AG09319 (cell line): ENCODE measurements around the gene KRT80.

Experiments
- DNase-seq: peaks from one replicate; pipeline ENCODE4 v3.0.0-alpha.2; 2010; ENCODE audit warnings: low read depth; ENCODE audit errors: extremely low read depth
- TF ChIP-seq, protein P1 (sequence below): IDR thresholded peaks from 2 replicates; pipeline ENCODE4 v1.5.1; 2011; ENCODE audit warnings: low read depth, mild to moderate bottlenecking, inconsistent platforms, low read length, moderate library complexity

Gene KRT80

DNA sequence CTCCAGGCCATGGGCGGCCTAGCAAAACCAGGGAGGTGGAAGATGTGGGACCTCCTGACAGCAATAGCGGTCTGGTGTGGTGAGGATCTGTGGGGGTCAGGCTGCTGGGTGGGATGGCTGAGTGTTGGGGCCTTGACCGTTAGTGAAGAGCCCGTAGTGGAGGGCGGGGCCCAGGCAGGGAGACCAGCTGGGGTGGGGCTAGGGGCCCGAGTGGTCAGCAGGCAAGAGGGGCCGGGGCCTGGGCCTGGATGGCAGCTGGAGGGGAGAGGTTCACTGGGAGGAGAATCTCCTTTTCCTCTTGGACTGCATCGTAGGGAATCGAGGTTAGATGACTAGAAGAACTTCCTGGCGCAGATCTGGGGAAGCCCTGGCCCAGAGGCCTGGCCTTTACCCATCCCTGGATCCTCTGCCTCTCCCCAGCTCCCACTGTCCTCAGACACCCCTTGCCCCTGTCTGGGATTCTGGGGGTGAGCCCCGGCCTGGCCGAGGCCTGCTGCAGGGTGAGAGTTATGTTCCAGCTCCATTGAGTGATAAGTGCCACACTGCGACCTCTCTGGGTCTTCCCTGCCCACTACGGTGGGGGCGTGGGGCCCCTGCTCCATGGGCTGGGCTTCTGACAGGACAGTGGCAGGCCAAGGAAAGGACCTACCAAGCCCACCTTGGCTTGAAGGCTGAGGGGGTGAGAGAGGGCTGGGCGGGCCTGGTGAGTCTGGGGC lies 47.1 kb downstream of the KRT80 start:
- TF ChIP-seq, protein P1, sequence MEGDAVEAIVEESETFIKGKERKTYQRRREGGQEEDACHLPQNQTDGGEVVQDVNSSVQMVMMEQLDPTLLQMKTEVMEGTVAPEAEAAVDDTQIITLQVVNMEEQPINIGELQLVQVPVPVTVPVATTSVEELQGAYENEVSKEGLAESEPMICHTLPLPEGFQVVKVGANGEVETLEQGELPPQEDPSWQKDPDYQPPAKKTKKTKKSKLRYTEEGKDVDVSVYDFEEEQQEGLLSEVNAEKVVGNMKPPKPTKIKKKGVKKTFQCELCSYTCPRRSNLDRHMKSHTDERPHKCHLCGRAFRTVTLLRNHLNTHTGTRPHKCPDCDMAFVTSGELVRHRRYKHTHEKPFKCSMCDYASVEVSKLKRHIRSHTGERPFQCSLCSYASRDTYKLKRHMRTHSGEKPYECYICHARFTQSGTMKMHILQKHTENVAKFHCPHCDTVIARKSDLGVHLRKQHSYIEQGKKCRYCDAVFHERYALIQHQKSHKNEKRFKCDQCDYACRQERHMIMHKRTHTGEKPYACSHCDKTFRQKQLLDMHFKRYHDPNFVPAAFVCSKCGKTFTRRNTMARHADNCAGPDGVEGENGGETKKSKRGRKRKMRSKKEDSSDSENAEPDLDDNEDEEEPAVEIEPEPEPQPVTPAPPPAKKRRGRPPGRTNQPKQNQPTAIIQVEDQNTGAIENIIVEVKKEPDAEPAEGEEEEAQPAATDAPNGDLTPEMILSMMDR: no peak
- no peak for DNase-seq

DNA sequence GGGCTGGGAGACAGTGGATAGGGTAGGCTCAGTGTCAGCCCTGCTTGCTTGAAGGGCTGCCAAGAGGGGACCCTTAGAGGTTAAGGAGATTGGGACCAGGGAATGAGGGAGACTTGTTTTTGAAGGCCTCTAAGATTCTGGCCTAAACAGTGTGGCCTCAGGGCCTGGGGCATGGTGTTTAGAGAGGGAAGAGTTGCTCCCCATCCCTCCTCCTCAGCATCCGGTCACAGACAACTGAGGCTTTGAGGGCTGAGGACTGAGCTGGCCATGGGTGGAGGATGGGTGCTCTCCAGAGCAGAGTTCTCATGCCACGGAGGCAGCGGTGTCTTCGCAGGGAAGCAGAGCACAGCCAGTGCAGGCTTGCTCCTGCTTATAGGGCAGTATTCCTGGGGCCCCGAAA lies 49.4 kb downstream of the KRT80 start:
- no peak for DNase-seq

DNA sequence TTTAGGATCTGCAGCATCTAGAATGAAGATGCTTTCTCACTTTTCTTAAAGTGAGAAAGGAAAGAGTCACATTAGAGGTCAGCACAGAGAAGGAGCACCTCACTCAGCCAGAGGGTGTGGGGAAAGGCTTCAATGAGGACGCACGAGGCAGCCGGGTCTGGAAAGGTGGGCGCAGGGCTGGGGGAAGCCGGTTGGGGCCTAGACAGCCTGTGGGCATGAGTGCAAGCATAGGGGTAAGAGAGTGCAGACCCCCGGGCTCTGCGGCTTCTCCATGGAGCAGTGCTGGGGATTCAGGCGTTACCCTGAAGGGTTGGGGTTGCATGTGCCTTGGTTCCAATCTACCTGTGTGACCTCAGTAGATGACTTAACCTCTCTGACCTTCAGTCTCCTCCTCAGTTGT lies 49.9 kb downstream of the KRT80 start:
- no peak for DNase-seq
- TF ChIP-seq, protein P1: no peak

More for the DNA sequence above, 49.4 kb downstream of the KRT80 start:
- TF ChIP-seq, protein P1: no peak

DNA sequence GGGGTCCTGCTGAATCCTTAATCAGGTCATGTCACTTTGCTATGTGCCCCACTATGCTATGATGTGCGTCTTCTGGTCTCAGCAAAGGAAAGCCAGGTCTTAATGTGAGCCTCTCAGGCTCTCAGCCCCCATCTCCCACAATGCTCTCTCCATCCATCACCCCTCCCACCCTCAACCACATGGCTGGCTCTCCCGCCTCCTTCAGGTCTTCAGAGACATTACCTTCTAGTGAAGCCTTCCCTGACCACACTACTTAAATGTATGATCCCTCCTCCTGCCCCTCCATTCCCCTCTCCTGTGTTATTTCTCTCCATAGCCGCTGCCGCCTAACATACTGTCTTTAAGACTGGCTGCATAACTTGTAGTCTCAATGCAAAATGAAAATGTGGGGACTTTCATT lies 50.5 kb downstream of the KRT80 start:
- DNase-seq: no peak
- TF ChIP-seq, protein P1: no peak

DNA sequence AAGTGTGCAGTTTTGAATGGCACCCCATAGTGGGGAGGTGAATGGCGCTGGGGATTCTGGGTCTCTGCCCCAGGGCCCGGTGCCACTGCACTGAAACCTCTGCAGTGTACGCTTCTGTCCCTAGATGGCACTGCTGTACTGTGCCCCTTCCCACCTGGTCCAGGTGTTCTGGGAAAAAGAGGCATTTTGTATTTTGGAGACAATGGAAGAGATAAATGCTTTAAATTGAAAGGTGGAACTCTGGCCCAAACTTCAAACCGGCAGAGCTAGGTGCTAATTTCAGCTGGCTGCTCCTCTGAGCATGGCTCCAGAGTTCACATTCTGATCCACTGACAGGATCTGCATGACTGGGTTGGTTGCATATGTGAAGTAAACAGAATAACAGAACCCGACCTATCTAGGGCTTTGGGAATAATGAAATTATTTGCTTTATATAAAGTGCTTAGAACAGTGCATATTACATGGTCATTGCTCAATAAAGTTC lies 52.2 kb downstream of the KRT80 start:
- no peak for DNase-seq
- TF ChIP-seq, protein P1: peak; percentile 66

DNA sequence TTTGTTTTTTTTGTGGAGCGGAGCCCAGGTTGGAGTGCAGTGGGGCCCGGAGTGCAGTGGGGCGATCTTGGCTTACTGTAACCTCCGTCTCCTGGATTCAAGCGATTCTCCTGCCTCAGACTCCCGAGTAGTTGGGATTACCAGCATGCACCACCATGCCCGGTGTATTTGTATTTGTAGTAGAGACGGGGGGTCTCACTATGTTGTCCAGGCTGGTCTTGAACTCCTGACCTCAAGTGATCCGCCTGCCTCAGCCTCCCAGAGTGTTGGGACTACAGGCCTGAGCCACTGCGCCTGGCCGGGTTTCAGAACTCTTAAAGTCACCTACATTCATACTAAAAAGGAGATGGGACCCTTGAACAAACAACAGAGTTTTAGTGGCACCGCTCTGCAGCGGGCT lies 52.7 kb downstream of the KRT80 start:
- DNase-seq: no peak
- TF ChIP-seq, protein P1: no peak

DNA sequence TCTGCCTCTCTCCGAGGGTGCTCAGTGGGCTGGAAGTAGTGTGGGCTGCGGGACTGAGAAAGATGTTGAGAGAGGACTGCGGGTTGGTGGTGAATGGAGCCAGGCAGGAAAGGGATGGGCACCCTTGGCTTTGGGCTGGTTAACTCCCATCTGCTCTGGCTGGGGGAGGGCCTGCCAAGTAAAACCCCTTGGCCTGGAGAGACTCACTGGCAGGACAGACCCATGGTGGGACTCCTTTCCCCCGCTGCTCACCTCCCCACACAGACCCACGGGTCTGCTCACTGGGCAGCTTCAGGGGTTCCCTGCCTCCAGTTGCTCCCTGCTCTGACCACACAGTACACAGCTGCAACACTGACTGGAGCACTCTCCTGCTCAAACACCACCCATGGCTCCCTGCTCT lies 54.1 kb downstream of the KRT80 start:
- no peak for DNase-seq
- TF ChIP-seq, protein P1: no peak
